ENCODE data around the gene TMC4. TPM values are rescaled to one million over a fixed set of nuclear protein-coding genes. Genes with fewer than 3 reads are reported as not detected.
A peak's percentile ranks its signal among the peaks of the same experiment; 100 is the strongest.
"Not testable (repeated sequence)": the region's sequence is repeated elsewhere in the genome, so short reads cannot be mapped to it uniquely, and the experiment has no call there.

TMC4 gene
- total and polyA plus RNA-seq, 7 donors = 0.66 to 55.4 (median 13.9) TPM; not detected in 2

- no peak for DNase-seq
- H3K27ac ChIP-seq = peak overlapping the region; percentile 65 to 76 (median 76)
- H3K36me3 ChIP-seq = peaks cover 23 to 44% (median 27%) of the 10 kb centered on the region in 4 donors
- WGBS, 2 donors = 50 to 58% methylated on average over 24 of the region's 24 CpGs
- H3K4me3 ChIP-seq = no peak overlapping the region
- TF ChIP-seq POLR2A (IDR thresholded peaks at IDR 0.05) (no peak), EP300 (IDR thresholded peaks at IDR 0.05) (no peak), POLR2AphosphoS5 (IDR thresholded peaks at IDR 0.05) (no peak)
- intact Hi-C loops (cut with DNase I) = loop anchor here (10.0 kb wide), 1 partner anchor 256 kb away; the partner anchor contains the start of gene LENG9
- peaks cover 0 to 61% (median 47%) of the 10 kb centered on the region in 4 donors for H3K4me1 ChIP-seq
- H3K27me3 ChIP-seq = no peaks in the 10 kb centered on the region
- H3K9me3 ChIP-seq = no peaks in the 10 kb centered on the region
Observed at GRCh38 chr19:54209058-54209810, 36.3 kb upstream of the TMC4 start.

DNA sequence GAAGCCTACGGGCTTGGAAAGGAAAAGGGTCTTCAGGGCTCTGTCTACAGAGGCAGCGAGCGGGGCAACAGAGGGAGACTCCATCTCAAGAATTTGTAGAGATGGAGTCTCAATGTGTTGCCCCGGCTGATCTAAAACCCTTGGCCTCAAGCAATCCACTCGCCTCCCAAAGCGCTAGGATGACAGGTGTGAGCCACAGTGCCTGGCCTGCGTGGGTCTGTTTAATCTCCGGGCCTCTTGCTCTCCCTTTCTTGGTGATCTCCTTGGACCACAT is 35.8 kb upstream of the TMC4 start:
- Histone ChIP-seq H3K9me3 (no peaks in the 10 kb centered on the region), H3K36me3 (peaks cover 23 to 49% (median 30%) of the 10 kb centered on the region in 4 donors), H3K27ac (peak overlapping the region; percentile 65 to 76 (median 76)), H3K27me3 (no peaks in the 10 kb centered on the region), H3K4me1 (peaks cover 0 to 66% (median 52%) of the 10 kb centered on the region in 4 donors), H3K4me3 (no peak overlapping the region)
- 59 to 72% methylated on average over 8 of the region's 8 CpGs for WGBS, 2 donors
- no peak for DNase-seq
- TF ChIP-seq POLR2AphosphoS5 (IDR thresholded peaks at IDR 0.05) (no peak), POLR2A (IDR thresholded peaks at IDR 0.05) (no peak), EP300 (IDR thresholded peaks at IDR 0.05) (no peak)
- TF ChIP-seq, protein P1, sequence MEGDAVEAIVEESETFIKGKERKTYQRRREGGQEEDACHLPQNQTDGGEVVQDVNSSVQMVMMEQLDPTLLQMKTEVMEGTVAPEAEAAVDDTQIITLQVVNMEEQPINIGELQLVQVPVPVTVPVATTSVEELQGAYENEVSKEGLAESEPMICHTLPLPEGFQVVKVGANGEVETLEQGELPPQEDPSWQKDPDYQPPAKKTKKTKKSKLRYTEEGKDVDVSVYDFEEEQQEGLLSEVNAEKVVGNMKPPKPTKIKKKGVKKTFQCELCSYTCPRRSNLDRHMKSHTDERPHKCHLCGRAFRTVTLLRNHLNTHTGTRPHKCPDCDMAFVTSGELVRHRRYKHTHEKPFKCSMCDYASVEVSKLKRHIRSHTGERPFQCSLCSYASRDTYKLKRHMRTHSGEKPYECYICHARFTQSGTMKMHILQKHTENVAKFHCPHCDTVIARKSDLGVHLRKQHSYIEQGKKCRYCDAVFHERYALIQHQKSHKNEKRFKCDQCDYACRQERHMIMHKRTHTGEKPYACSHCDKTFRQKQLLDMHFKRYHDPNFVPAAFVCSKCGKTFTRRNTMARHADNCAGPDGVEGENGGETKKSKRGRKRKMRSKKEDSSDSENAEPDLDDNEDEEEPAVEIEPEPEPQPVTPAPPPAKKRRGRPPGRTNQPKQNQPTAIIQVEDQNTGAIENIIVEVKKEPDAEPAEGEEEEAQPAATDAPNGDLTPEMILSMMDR (IDR thresholded peaks at IDR 0.05) = no peak
- intact Hi-C loops (cut with DNase I) = loop anchor here (10.0 kb wide), 1 partner anchor 256 kb away; the partner anchor contains the start of gene LENG9

GRCh38 chr19:54207983-54208783 is 35.2 kb upstream of the TMC4 start:
- peak; percentile 89 for DNase-seq
- peaks cover 0 to 71% (median 57%) of the 10 kb centered on the region in 4 donors for H3K4me1 ChIP-seq
- H3K27me3 ChIP-seq = no peaks in the 10 kb centered on the region
- peak overlapping the region; percentile 65 to 76 (median 76) for H3K27ac ChIP-seq
- no peaks in the 10 kb centered on the region for H3K9me3 ChIP-seq
- 49 to 69% methylated on average over 18 of the region's 18 CpGs for WGBS, 2 donors
- no peak overlapping the region for H3K4me3 ChIP-seq
- TF ChIP-seq, protein P1 (IDR thresholded peaks at IDR 0.05) = no peak
- TF ChIP-seq EP300 (IDR thresholded peaks at IDR 0.05) = peak in 2 of 4 donors; percentile 28 to 68
- TF ChIP-seq POLR2AphosphoS5 (IDR thresholded peaks at IDR 0.05) = peak; percentile 7 to 51 (median 26)
- peak in 1 of 2 donors; percentile 18 for TF ChIP-seq POLR2A (IDR thresholded peaks at IDR 0.05)
- intact Hi-C loops (cut with DNase I) = loop anchor here (10.0 kb wide), 1 partner anchor 257 kb away; the partner anchor contains the start of gene LENG9
- H3K36me3 ChIP-seq = peaks cover 25 to 54% (median 36%) of the 10 kb centered on the region in 4 donors

DNA sequence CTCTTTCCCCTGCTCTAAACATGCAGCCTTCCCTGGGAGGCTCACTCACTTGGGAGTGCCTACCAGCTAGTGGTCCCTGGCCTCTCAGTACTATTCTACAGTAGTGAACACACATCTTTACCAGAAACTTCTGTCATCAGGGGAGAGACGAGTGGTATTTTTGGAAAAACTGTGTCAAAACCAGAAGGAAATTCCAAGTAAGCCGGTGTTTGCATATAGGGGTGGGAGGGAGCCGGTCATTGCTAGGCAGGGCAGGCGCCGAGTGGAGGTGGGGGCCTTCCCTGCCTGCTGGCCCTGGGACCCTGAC is 34.7 kb upstream of the TMC4 start:
- Histone ChIP-seq H3K27me3 (no peaks in the 10 kb centered on the region), H3K27ac (peak overlapping the region in 3 of 4 donors; percentile 39 to 66 (median 61)), H3K4me3 (no peak overlapping the region), H3K4me1 (peaks cover 0 to 77% (median 63%) of the 10 kb centered on the region in 4 donors), H3K9me3 (no peaks in the 10 kb centered on the region), H3K36me3 (peaks cover 30 to 60% (median 41%) of the 10 kb centered on the region in 4 donors)
- WGBS, 2 donors = 50 to 73% methylated on average over 5 of the region's 5 CpGs
- intact Hi-C loops (cut with DNase I) = loop anchor here (10.0 kb wide), 1 partner anchor 257 kb away; the partner anchor contains the start of gene LENG9
- DNase-seq = no peak
- TF ChIP-seq, protein P1 (IDR thresholded peaks at IDR 0.05) = no peak
- no peak for TF ChIP-seq EP300 (IDR thresholded peaks at IDR 0.05)
- TF ChIP-seq POLR2A (IDR thresholded peaks at IDR 0.05) = no peak
- no peak for TF ChIP-seq POLR2AphosphoS5 (IDR thresholded peaks at IDR 0.05)

- not testable (repeated sequence) for H3K4me3 ChIP-seq, H3K27me3 ChIP-seq, DNase-seq, H3K9me3 ChIP-seq
- Histone ChIP-seq H3K4me1 (peaks cover 0 to 81% (median 67%) of the 10 kb centered on the region in 4 donors), H3K27ac (peak overlapping the region in 3 of 4 donors; percentile 39 to 66 (median 61)), H3K36me3 (peaks cover 31 to 64% (median 45%) of the 10 kb centered on the region in 4 donors)
- 71 to 77% methylated on average over 23 of the region's 23 CpGs for whole genome bisulfite sequencing, 2 donors
- intact Hi-C loops (cut with DNase I) = loop anchor here (10.0 kb wide), 1 partner anchor 258 kb away; the partner anchor contains the start of gene LENG9
Observed at GRCh38 chr19:54207193-54207592, 34.2 kb upstream of the TMC4 start.

Data from sigmoid colon (tissue), 7 donors.